Measurements from ENCODE around the gene PGLYRP3. TPM values are rescaled to one million over a fixed set of nuclear protein-coding genes. Genes with fewer than 3 reads are reported as not detected.
A peak's percentile ranks its signal among the peaks of the same experiment; 100 is the strongest.

PGLYRP3 gene
- total RNA-seq: not detected

GRCh38 chr1:153312570-153313186 is at the start of gene PGLYRP3:
Gene PGLYRP3, minus strand, starts transcription at chr1:153312952. Its CDS starts 2,287 bp downstream, at chr1:153310665.
- no peak for DNase-seq

- DNase-seq: no peak
These were observed 49.5 kb upstream of the PGLYRP3 start for GRCh38 chr1:153362187-153362775.

- DNase-seq: no peak
These were observed 48.8 kb upstream of the PGLYRP3 start for GRCh38 chr1:153361480-153362109.

- no peak for DNase-seq
These were observed 48.1 kb upstream of the PGLYRP3 start for GRCh38 chr1:153360592-153361479.

GRCh38 chr1:153360190-153360589 is 47.4 kb upstream of the PGLYRP3 start:
- DNase-seq: no peak

- DNase-seq: no peak
These were observed 46.5 kb upstream of the PGLYRP3 start for GRCh38 chr1:153359241-153359640.

GRCh38 chr1:153358691-153358975 is 45.9 kb upstream of the PGLYRP3 start:
- DNase-seq: no peak

- DNase-seq: no peak
These were observed 45.3 kb upstream of the PGLYRP3 start, which contains the start of gene S100A9 for GRCh38 chr1:153357853-153358690. Gene S100A9, plus strand, starts transcription at chr1:153357854. Its CDS starts 430 bp downstream, at chr1:153358284.

- DNase-seq: no peak
These were observed 44.5 kb upstream of the PGLYRP3 start for GRCh38 chr1:153357076-153357852.

- no peak for DNase-seq
These were observed 43.8 kb upstream of the PGLYRP3 start for GRCh38 chr1:153356392-153357075.

- DNase-seq: no peak
These were observed 42.8 kb upstream of the PGLYRP3 start for GRCh38 chr1:153355445-153356071.

GRCh38 chr1:153354515-153355193 is 41.9 kb upstream of the PGLYRP3 start:
- no peak for DNase-seq

GRCh38 chr1:153353226-153353947 is 40.6 kb upstream of the PGLYRP3 start:
- DNase-seq: no peak

- peak; percentile 51 for DNase-seq
These were observed 39.8 kb upstream of the PGLYRP3 start for GRCh38 chr1:153352523-153352922.

GRCh38 chr1:153350321-153350957 is 37.7 kb upstream of the PGLYRP3 start:
- DNase-seq: no peak

GRCh38 chr1:153349363-153350320 is 36.9 kb upstream of the PGLYRP3 start:
- DNase-seq: no peak

Data from effector CD4-positive, alpha-beta T cell (primary cell).